K562 (cell line): ENCODE measurements around the gene C12orf42. TPM values are rescaled to one million over a fixed set of nuclear protein-coding genes. Genes with fewer than 3 reads are reported as not detected.

Source experiments
- ATAC-seq: fragments of 200-7000 bp; cut with Tn5 transposase; 3 replicates; pipeline ENCODE4 v1.9.1; 2020; ENCODE audit warnings: moderate library complexity
- BruUV-seq: library from RNA; stranded (reverse); fragments of 400-500 nt; replicated peaks from 2 replicates; lab custom pipeline; 2021; lab: Mats Ljungman, UMichigan
- CTCF ChIA-PET: fragments of 300-600 bp; formaldehyde crosslinking; extraction: SDS; loops from one replicate; lab custom pipeline; 2021; ENCODE audit warnings: low intra/inter-chr PET ratio; lab: Yijun Ruan, JAX
- POLR2A ChIA-PET: fragments of 300-600, 350-650 bp; sonication (Branson Sonifier 250); formaldehyde crosslinking; extraction: SDS; loops from one replicate; lab custom pipeline; 2021; ENCODE audit warnings: antibody characterized with exemption, inconsistent platforms; lab: Yijun Ruan, JAX
- DNase-seq, 4 experiments: peaks; one replicate each; pipeline versions ENCODE4 v3.0.0 to v3.0.0-alpha.2; 2011 to 2018; ENCODE audit warnings: low spot score in 3 of 4, mixed read lengths in 3 of 4; ENCODE audit errors: extremely low read depth in 1 of 4
- FAIRE-seq: peaks from 2 replicates; lab custom pipeline; 2011; peaks lifted over from hg19 to GRCh38; lab: Jason Lieb, UNC
- H2AFZ ChIP-seq: 2 replicates; pipeline ENCODE4 v1.6.0; 2011; ENCODE audit warnings: low read depth, low read length, control low read depth, inconsistent platforms
- H3K27ac ChIP-seq: fragments of 200-600 bp; 3 replicates; pipeline ENCODE4 v1.8.0; 2011; ENCODE audit warnings: low read depth, mild to moderate bottlenecking, control low read depth, inconsistent platforms, low read length, moderate library complexity, mixed read lengths; ENCODE audit errors: extremely low read depth
- H3K27me3 ChIP-seq, 2 experiments: fragments of 300-600 bp in 1 of 2; 2 replicates in 1 of 2; 3 replicates in 1 of 2; pipeline versions ENCODE4 v1.6.0 to v1.8.0; 2011; ENCODE audit warnings: inconsistent platforms in 2 of 2, low read length in 2 of 2, mild to moderate bottlenecking in 1 of 2, mixed read lengths in 1 of 2, moderate library complexity in 1 of 2; ENCODE audit not compliant: control insufficient read depth in 2 of 2, insufficient read depth in 2 of 2
- H3K36me3 ChIP-seq: fragments of 300-600 bp; 3 replicates; pipeline ENCODE4 v1.8.0; 2011; ENCODE audit warnings: mild to moderate bottlenecking, low read length, inconsistent platforms; ENCODE audit not compliant: control insufficient read depth, insufficient read depth
- H3K4me1 ChIP-seq, 2 experiments: fragments of 200-600 bp in 1 of 2; replicated peaks in 1 of 2; 2 replicates in 1 of 2; 3 replicates in 1 of 2; pipeline versions ENCODE4 v1.5.1 to v1.8.0; 2011; ENCODE audit warnings: inconsistent platforms in 2 of 2, low read length in 2 of 2, mild to moderate bottlenecking in 1 of 2, mixed read lengths in 1 of 2, moderate library complexity in 1 of 2; ENCODE audit not compliant: control insufficient read depth in 2 of 2, insufficient read depth in 2 of 2
- H3K4me2 ChIP-seq: 2 replicates; pipeline ENCODE4 v1.6.1; 2011; ENCODE audit warnings: low read length, control low read depth, inconsistent platforms, mixed read lengths; ENCODE audit not compliant: insufficient read depth
- H3K4me3 ChIP-seq: fragments of 200-600 bp; sonication (generic), shearing (Covaris generic); 2 replicates; pipeline ENCODE4 v1.5.1; 2016; ENCODE audit warnings: control low read depth, inconsistent platforms
- H3K79me2 ChIP-seq: fragments of 200-600 bp; 3 replicates; pipeline ENCODE4 v1.8.0; 2011; ENCODE audit warnings: low read length, inconsistent platforms; ENCODE audit not compliant: control insufficient read depth, insufficient read depth
- H3K9ac ChIP-seq, 2 experiments: 2 replicates each; pipeline versions ENCODE4 v1.6.0 to v1.6.1; 2011; ENCODE audit warnings: low read depth in 2 of 2, low read length in 2 of 2, control low read depth in 1 of 2, inconsistent platforms in 1 of 2, mild to moderate bottlenecking in 1 of 2, mixed read lengths in 1 of 2; ENCODE audit not compliant: insufficient read depth in 1 of 2
- H3K9me1 ChIP-seq: one replicate; pipeline ENCODE4 v1.6.0; 2011; ENCODE audit warnings: inconsistent platforms, mild to moderate bottlenecking, low read length, moderate library complexity; ENCODE audit not compliant: control insufficient read depth, insufficient read depth
- H3K9me3 ChIP-seq: replicated peaks from 2 replicates; pipeline ENCODE4 v1.5.1; 2011; ENCODE audit warnings: low read depth, low read length, inconsistent platforms; ENCODE audit not compliant: control insufficient read depth, insufficient read depth
- H4K20me1 ChIP-seq: replicated peaks from 2 replicates; pipeline ENCODE4 v1.6.1; 2011; ENCODE audit warnings: low read length, inconsistent platforms, mixed read lengths; ENCODE audit not compliant: control insufficient read depth, insufficient read depth
- EP300 ChIP-seq: IDR thresholded peaks from 2 replicates; pipeline ENCODE4 v1.6.1; 2012; ENCODE audit warnings: low read length, improper control_type of control experiment
- GABPA ChIP-seq: fragments of 200-800 bp; sonication (Bioruptor generic); conservative IDR thresholded peaks from 2 replicates; pipeline ENCODE4 v1.6.1; 2016; ENCODE audit warnings: low read depth, missing genetic modification characterization, missing compliant biosample characterization
- HDGF ChIP-seq: fragments of 450-650 bp; IDR thresholded peaks from 2 replicates; pipeline ENCODE4 v1.6.1; 2016
- MAFG ChIP-seq: fragments of 450-650 bp; conservative IDR thresholded peaks from 2 replicates; pipeline ENCODE4 v1.6.1; 2016; ENCODE audit warnings: missing genetic modification characterization, missing compliant biosample characterization
- NFIC ChIP-seq: fragments of 450-650 bp; IDR thresholded peaks from 2 replicates; pipeline ENCODE4 v1.6.1; 2017; ENCODE audit warnings: mild to moderate bottlenecking, inconsistent platforms
- PHTF2 ChIP-seq: fragments of 250-450 bp; sonication (Bioruptor Pico); IDR thresholded peaks from 2 replicates; pipeline ENCODE4 v1.5.0; 2021; ENCODE audit warnings: mild to moderate bottlenecking
- RFX7 ChIP-seq: fragments of 250-450 bp; sonication (Bioruptor Pico); IDR thresholded peaks from 2 replicates; pipeline ENCODE4 v1.5.1; 2021; ENCODE audit warnings: mild to moderate bottlenecking
- SETDB1 ChIP-seq: IDR thresholded peaks from one replicate; pipeline ENCODE4 v1.6.1; 2012; ENCODE audit warnings: low read length, control low read depth, inconsistent platforms
- XRCC4 ChIP-seq: IDR thresholded peaks from one replicate; pipeline ENCODE4 v1.6.1; 2011; ENCODE audit not compliant: insufficient read depth, insufficient read length; ENCODE audit errors: extremely low read depth
- ZBTB8A ChIP-seq: fragments of 450-650 bp; IDR thresholded peaks from 2 replicates; pipeline ENCODE4 v1.6.1; 2018; ENCODE audit warnings: mild to moderate bottlenecking, moderate library complexity; ENCODE audit not compliant: partially characterized antibody
- WGBS: fragments of 100-300 bp; shearing (Covaris generic); methylation state at CpG from one replicate; pipeline ENCODE4 v1.1.6; 2016; ENCODE audit warnings: low coverage, mixed read lengths; ENCODE audit not compliant: insufficient coverage; ENCODE audit errors: missing lambda C conversion rate; 5-methylcytosine and 5-hydroxymethylcytosine counted together
- in situ Hi-C: fragments of 300-500 bp; cut with MboI; formaldehyde crosslinking; loops from 4 replicates; pipeline ENCODE4 v1.15.0; 2018; ENCODE audit warnings: inconsistent platforms, mixed read lengths
- intact Hi-C: fragments of 100-400 bp; cut with micrococcal nuclease; formaldehyde crosslinking; loops from 2 replicates; pipeline ENCODE4 v1.14.2; 2022
- polyA plus RNA-seq, 8 experiments: library from polyadenylated mRNA; depleted of rRNA in 4 of 8; stranded (reverse) in 5 of 8; unstranded in 3 of 8; fragments of >200 nt; fragmentation: Nextera tagmentation in 2 of 8; fragmentation: Illumina TruSeq in 1 of 8; extraction: Ambion mirVana in 2 of 8; extraction: Trizol in 1 of 8; gene quantifications; 2 replicates each; pipeline versions ENCODE4 v1.2.1 to v1.2.3, GENCODE V29; 2011 to 2014; ENCODE audit warnings: inconsistent platforms in 1 of 8, missing spikeins in 1 of 8
- total RNA-seq, 7 experiments: library from RNA; depleted of rRNA in 6 of 7; stranded (reverse); fragments of >200 nt in 6 of 7; fragmentation: Illumina TruSeq in 2 of 7; extraction: Trizol in 2 of 7; gene quantifications; 2 replicates each; pipeline versions ENCODE4 v1.2.1 to v1.2.3, GENCODE V29; 2011 to 2021; ENCODE audit warnings: low replicate concordance in 1 of 7

C12orf42 gene
- total and polyA plus RNA-seq, 9 of the 15 experiments (the other 6 are each of a cell fraction or from before 2014, with no cell fraction given) = not detected

DNA sequence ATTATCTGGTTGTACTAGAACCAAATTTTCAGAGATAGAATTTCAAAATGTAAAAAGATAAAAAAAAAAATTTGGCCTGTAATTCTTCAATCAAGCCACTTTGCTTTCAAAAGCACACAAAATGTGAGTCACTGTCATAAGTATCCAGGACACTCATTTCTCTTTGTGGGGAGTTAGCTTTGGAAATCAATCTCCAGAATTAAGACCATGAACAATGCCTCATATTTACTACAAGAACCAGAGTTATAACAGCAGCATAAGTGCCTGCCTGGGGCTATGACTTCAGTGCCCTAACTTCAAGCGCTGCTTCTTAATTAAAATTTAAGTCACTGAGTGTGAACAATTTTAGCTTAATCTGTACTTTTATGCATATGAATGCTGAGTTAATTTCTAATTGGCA lies 162.1 kb downstream of the C12orf42 start:
- no peak overlapping the region for H3K27ac ChIP-seq
- no peak overlapping the region for H3K9ac ChIP-seq
- H4K20me1 ChIP-seq = no peaks in the 10 kb centered on the region
- 0% methylated on average over 1 of the region's 1 CpG for WGBS
- no peaks in the 10 kb centered on the region for H3K79me2 ChIP-seq
- in situ Hi-C loops = no loop called here
- ChIA-PET CTCF (no interaction called here), POLR2A (no interaction called here)
- H3K4me3 ChIP-seq = no peak overlapping the region
- no peaks in the 10 kb centered on the region for H3K9me1 ChIP-seq
- H3K4me2 ChIP-seq = no peak overlapping the region
- H3K27me3 ChIP-seq = no peaks in the 10 kb centered on the region
- no peaks in the 10 kb centered on the region for H3K4me1 ChIP-seq
- no peaks in the 10 kb centered on the region; the same call in 1 of the 2 replicates for H3K9me3 ChIP-seq
- BruUV-seq = no TSS peak
- no peak for TF ChIP-seq ZBTB8A
- no peak for TF ChIP-seq XRCC4
- TF ChIP-seq PHTF2 = no peak
- TF ChIP-seq NFIC = no peak
- no peak for TF ChIP-seq RFX7 (CRISPR knock-in tag)
- no peak for TF ChIP-seq HDGF
- TF ChIP-seq MAFG = no peak
- TF ChIP-seq SETDB1 = no peak
- no peak for TF ChIP-seq GABPA (tag)
- no peak for TF ChIP-seq EP300
- no peak overlapping the region for H2AFZ ChIP-seq
- no peak for ATAC-seq
- H3K36me3 ChIP-seq = no peaks in the 10 kb centered on the region
- FAIRE-seq = no peak
- intact Hi-C loops = no loop called here
- no peak for DNase-seq
